Stimulated activated CD8-positive, alpha-beta memory T cell treated with anti-CD3 and anti-CD28 coated beads, Interleukin-15, amount 100 ng/mL, for 4 hours (primary cell): ENCODE data around the gene DENND5B.
"Not testable (repeated sequence)": the region's sequence is repeated elsewhere in the genome, so short reads cannot be mapped to it uniquely, and the experiment has no call there.

Experiments used
- DNase-seq, 2 donors: peaks; one replicate each; pipeline ENCODE4 v3.0.0-alpha.2; 2020; ENCODE audit warnings: low read depth in 2 of 2

The DENND5B gene

GRCh38 chr12:31506515-31507306 lies 84.2 kb downstream of the DENND5B start:
- no peak for DNase-seq

- DNase-seq = no peak
Observed at GRCh38 chr12:31504625-31505222, 86.2 kb downstream of the DENND5B start.

GRCh38 chr12:31501014-31501413 lies 89.9 kb downstream of the DENND5B start:
- DNase-seq = not testable (repeated sequence)

- no peak for DNase-seq
Observed at GRCh38 chr12:31499567-31499966, 91.4 kb downstream of the DENND5B start.

GRCh38 chr12:31498424-31498823 lies 92.5 kb downstream of the DENND5B start:
- no peak for DNase-seq

GRCh38 chr12:31496257-31496656 lies 94.7 kb downstream of the DENND5B start:
- no peak for DNase-seq

- DNase-seq = no peak
Observed at GRCh38 chr12:31494455-31494854, 96.5 kb downstream of the DENND5B start.

- DNase-seq = no peak
Observed at GRCh38 chr12:31492599-31493196, 98.2 kb downstream of the DENND5B start.

GRCh38 chr12:31491841-31492598 lies 98.9 kb downstream of the DENND5B start:
- DNase-seq = no peak

- no peak for DNase-seq
Observed at GRCh38 chr12:31491241-31491794, 99.6 kb downstream of the DENND5B start.

GRCh38 chr12:31488737-31489338 lies 102.1 kb downstream of the DENND5B start:
- no peak for DNase-seq

- DNase-seq = no peak
Observed at GRCh38 chr12:31485571-31485970, 105.4 kb downstream of the DENND5B start.

- no peak for DNase-seq
Observed at GRCh38 chr12:31482816-31483215, 108.1 kb downstream of the DENND5B start.

- no peak for DNase-seq
Observed at GRCh38 chr12:31481415-31481814, 109.5 kb downstream of the DENND5B start.

GRCh38 chr12:31479516-31480210 lies 111.3 kb downstream of the DENND5B start:
- DNase-seq = no peak

- no peak for DNase-seq
Observed at GRCh38 chr12:31478898-31479297, 112.0 kb downstream of the DENND5B start.

GRCh38 chr12:31478425-31478824 lies 112.5 kb downstream of the DENND5B start:
- DNase-seq = no peak

GRCh38 chr12:31477687-31478086 lies 113.2 kb downstream of the DENND5B start:
- DNase-seq = no peak

- DNase-seq = no peak
Observed at GRCh38 chr12:31476437-31476836, 114.5 kb downstream of the DENND5B start.

GRCh38 chr12:31475610-31476009 lies 115.3 kb downstream of the DENND5B start:
- DNase-seq = not testable (repeated sequence)

- no peak for DNase-seq
Observed at GRCh38 chr12:31474751-31475150, 116.2 kb downstream of the DENND5B start.
